Neural crest cell (in vitro differentiated cells): ENCODE measurements around the gene XPO4. TPM values are rescaled to one million over a fixed set of nuclear protein-coding genes. Genes with fewer than 3 reads are reported as not detected.

ENCODE experiments used
- DNase-seq: peaks from one replicate; pipeline ENCODE4 v3.0.0; 2021; ENCODE audit warnings: low read depth, mixed read lengths, low spot score
- H3K27ac Mint-ChIP-seq: one replicate; pipeline ENCODE4 v1.8.0; 2021; ENCODE audit warnings: mild to moderate bottlenecking, mixed read lengths; ENCODE audit not compliant: unreplicated experiment
- H3K27me3 Mint-ChIP-seq: 2 replicates; pipeline ENCODE4 v1.8.0; 2021; ENCODE audit warnings: low read depth, mild to moderate bottlenecking, mixed read lengths
- H3K36me3 Mint-ChIP-seq: 2 replicates; pipeline ENCODE4 v1.8.0; 2021; ENCODE audit warnings: low read depth, mild to moderate bottlenecking, mixed read lengths
- H3K4me1 Mint-ChIP-seq: 2 replicates; pipeline ENCODE4 v1.8.0; 2021; ENCODE audit warnings: mixed read lengths
- H3K4me3 Mint-ChIP-seq: one replicate; pipeline ENCODE4 v1.8.0; 2021; ENCODE audit warnings: mild to moderate bottlenecking, mixed read lengths
- H3K9me3 Mint-ChIP-seq: 2 replicates; pipeline ENCODE4 v1.8.0; 2021; ENCODE audit warnings: mixed read lengths
- CTCF ChIP-seq: fragments of 200-600 bp; sonication (generic); conservative IDR thresholded peaks from 2 replicates; pipeline ENCODE4 v1.5.0; 2021; ENCODE audit warnings: antibody characterized with exemption, mild to moderate bottlenecking
- total RNA-seq: library from RNA; stranded (reverse); gene quantifications from 2 replicates; pipeline ENCODE4 v1.2.1, GENCODE V29; 2021

Gene XPO4
- total RNA-seq, 1 donor from 2014 or later, result 26.1 TPM

GRCh38 chr13:20728579-20729311 lies 173.8 kb downstream of the XPO4 start:
- no peaks in the 10 kb centered on the region for H3K9me3 Mint-ChIP-seq
- peaks cover 8% of the 10 kb centered on the region for H3K4me1 Mint-ChIP-seq
- TF ChIP-seq CTCF, result no peak
- no peaks in the 10 kb centered on the region for H3K27me3 Mint-ChIP-seq
- H3K4me3 Mint-ChIP-seq, result no peak overlapping the region
- peaks cover 4% of the 10 kb centered on the region for H3K36me3 Mint-ChIP-seq
- DNase-seq, result no peak
- H3K27ac Mint-ChIP-seq, result no peak overlapping the region

DNA sequence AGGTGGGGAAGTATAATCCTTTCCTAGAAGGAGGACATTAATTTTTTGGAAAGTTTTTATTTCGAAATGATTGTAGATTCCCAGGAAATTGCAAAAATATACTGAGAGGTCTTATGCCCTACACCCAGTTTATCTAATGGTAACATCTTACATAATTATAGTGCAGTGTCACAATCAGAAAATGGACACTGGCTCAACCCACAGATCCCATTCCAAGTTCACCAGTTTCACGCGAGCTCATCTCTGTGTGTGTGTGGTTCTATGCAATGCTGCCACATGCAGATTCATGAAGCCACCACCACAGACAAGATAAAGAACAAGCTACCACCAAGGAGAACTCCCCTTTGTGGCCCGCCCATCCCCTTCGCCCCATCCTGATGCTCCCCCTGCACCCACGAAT lies 174.7 kb downstream of the XPO4 start:
- Mint-ChIP-seq H3K4me3 (no peak overlapping the region), H3K9me3 (no peaks in the 10 kb centered on the region), H3K27ac (no peak overlapping the region), H3K27me3 (no peaks in the 10 kb centered on the region), H3K4me1 (peaks cover 8% of the 10 kb centered on the region), H3K36me3 (peaks cover 6% of the 10 kb centered on the region)
- TF ChIP-seq CTCF, result no peak
- DNase-seq, result no peak

Other genes starting within 250 kb of the XPO4 start
- gene IL17D, start 199.0 kb downstream of the XPO4 start, total RNA-seq, result 7.9 and 8.4 TPM in 2 replicates
- 14.4 and 14.8 TPM in 2 replicates for gene EEF1AKMT1, start 128.8 kb downstream of the XPO4 start, total RNA-seq
- 22.9 and 26.2 TPM in 2 replicates for gene LATS2, start 158.8 kb upstream of the XPO4 start, total RNA-seq
- 202 and 228 TPM in 2 replicates for gene SAP18, start 237.4 kb upstream of the XPO4 start, total RNA-seq